Prostate gland (tissue), 2 donors: ENCODE measurements around the gene MET.

Experiments
- POLR2A ChIP-seq: fragments of 450-650 bp; IDR thresholded peaks from one replicate; pipeline ENCODE4 v1.6.1; 2016; ENCODE audit warnings: antibody characterized with exemption, mild to moderate bottlenecking
- TF ChIP-seq, protein P1 (sequence below), 4 experiments: fragments of 200-600 bp in 2 of 4; fragments of 450-650 bp in 2 of 4; sonication (generic) in 2 of 4; IDR thresholded peaks; 1 replicate in 3 of 4; 2 replicates in 1 of 4; pipeline ENCODE4 v1.5.1; 2016 to 2019; ENCODE audit warnings: antibody characterized with exemption in 4 of 4, mild to moderate bottlenecking in 2 of 4, moderate library complexity in 2 of 4

- TF ChIP-seq, protein P1, sequence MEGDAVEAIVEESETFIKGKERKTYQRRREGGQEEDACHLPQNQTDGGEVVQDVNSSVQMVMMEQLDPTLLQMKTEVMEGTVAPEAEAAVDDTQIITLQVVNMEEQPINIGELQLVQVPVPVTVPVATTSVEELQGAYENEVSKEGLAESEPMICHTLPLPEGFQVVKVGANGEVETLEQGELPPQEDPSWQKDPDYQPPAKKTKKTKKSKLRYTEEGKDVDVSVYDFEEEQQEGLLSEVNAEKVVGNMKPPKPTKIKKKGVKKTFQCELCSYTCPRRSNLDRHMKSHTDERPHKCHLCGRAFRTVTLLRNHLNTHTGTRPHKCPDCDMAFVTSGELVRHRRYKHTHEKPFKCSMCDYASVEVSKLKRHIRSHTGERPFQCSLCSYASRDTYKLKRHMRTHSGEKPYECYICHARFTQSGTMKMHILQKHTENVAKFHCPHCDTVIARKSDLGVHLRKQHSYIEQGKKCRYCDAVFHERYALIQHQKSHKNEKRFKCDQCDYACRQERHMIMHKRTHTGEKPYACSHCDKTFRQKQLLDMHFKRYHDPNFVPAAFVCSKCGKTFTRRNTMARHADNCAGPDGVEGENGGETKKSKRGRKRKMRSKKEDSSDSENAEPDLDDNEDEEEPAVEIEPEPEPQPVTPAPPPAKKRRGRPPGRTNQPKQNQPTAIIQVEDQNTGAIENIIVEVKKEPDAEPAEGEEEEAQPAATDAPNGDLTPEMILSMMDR (IDR thresholded peaks at IDR 0.05) = no peak
- TF ChIP-seq POLR2A = no peak
These were observed 17.8 kb downstream of the MET start for GRCh38 chr7:116689790-116690259.
